Neural cell (in vitro differentiated cells): Measurements from ENCODE around the gene SLC12A3. TPM values are rescaled to one million over a fixed set of nuclear protein-coding genes. Genes with fewer than 3 reads are reported as not detected.

ENCODE experiments used
- H2AFZ ChIP-seq: fragments of 200-600, 300-800 bp; sonication (generic), shearing (Covaris generic); 2 replicates; pipeline ENCODE4 v1.6.0; 2014; ENCODE audit warnings: low read depth, mild to moderate bottlenecking, antibody characterized with exemption, low read length, moderate library complexity
- H3F3A ChIP-seq: fragments of 200-600 bp; shearing (Covaris generic); 2 replicates; pipeline ENCODE4 v1.6.1; 2016; ENCODE audit warnings: mild to moderate bottlenecking, moderate library complexity, mixed read lengths, antibody characterized with exemption, low read length; ENCODE audit not compliant: insufficient read depth, poor library complexity, severe bottlenecking
- H3K27ac ChIP-seq: fragments of 200-600, 300-800 bp; sonication (generic), shearing (Covaris generic); 2 replicates; pipeline ENCODE4 v1.5.1; 2014; ENCODE audit warnings: mild to moderate bottlenecking, low read length, moderate library complexity
- H3K27me3 ChIP-seq: fragments of 300-800, 200-600 bp; sonication (generic), shearing (Covaris generic); 2 replicates; pipeline ENCODE4 v1.6.0; 2014; ENCODE audit warnings: mild to moderate bottlenecking, low read depth, low read length, moderate library complexity; ENCODE audit not compliant: insufficient read depth
- H3K36me3 ChIP-seq: fragments of 300-800, 200-600 bp; sonication (generic), shearing (Covaris generic); 2 replicates; pipeline ENCODE4 v1.5.1; 2014; ENCODE audit warnings: mild to moderate bottlenecking, antibody characterized with exemption, low read length, moderate library complexity; ENCODE audit not compliant: insufficient read depth
- H3K4me2 ChIP-seq: fragments of 300-800, 200-600 bp; sonication (generic), shearing (Covaris generic); 2 replicates; pipeline ENCODE4 v1.6.0; 2014; ENCODE audit warnings: mild to moderate bottlenecking, low read length
- H3K4me3 ChIP-seq: fragments of 300-800, 200-600 bp; sonication (generic), shearing (Covaris generic); 2 replicates; pipeline ENCODE4 v1.5.1; 2014; ENCODE audit warnings: mild to moderate bottlenecking, low read length, moderate library complexity
- H3K79me2 ChIP-seq: fragments of 200-600 bp; shearing (Covaris generic); replicated peaks from 2 replicates; pipeline ENCODE4 v1.6.0; 2014; ENCODE audit warnings: mild to moderate bottlenecking, low read length, moderate library complexity; ENCODE audit not compliant: insufficient read depth
- H3K9ac ChIP-seq: fragments of 300-800, 200-600 bp; sonication (generic), shearing (Covaris generic); 2 replicates; pipeline ENCODE4 v1.6.1; 2016; ENCODE audit warnings: mild to moderate bottlenecking, low read length, mixed read lengths
- H3K9me2 ChIP-seq: fragments of 200-600 bp; shearing (Covaris generic); 2 replicates; pipeline ENCODE4 v1.6.1; 2016; ENCODE audit warnings: mild to moderate bottlenecking, low read length, mixed read lengths; ENCODE audit not compliant: insufficient read depth
- H3K9me3 ChIP-seq: fragments of 200-600, 300-800 bp; sonication (generic), shearing (Covaris generic); 2 replicates; pipeline ENCODE4 v1.6.1; 2016; ENCODE audit warnings: mild to moderate bottlenecking, mixed run types, low read length, moderate library complexity, mixed read lengths
- H4K20me1 ChIP-seq: fragments of 200-600 bp; shearing (Covaris generic); 2 replicates; pipeline ENCODE4 v1.6.1; 2016; ENCODE audit warnings: mild to moderate bottlenecking, mixed run types; ENCODE audit not compliant: insufficient read depth
- CTCF ChIP-seq: fragments of 450-650 bp; IDR thresholded peaks from 2 replicates; pipeline ENCODE4 v1.5.1; 2014; ENCODE audit warnings: antibody characterized with exemption, mild to moderate bottlenecking, moderate library complexity; ENCODE audit not compliant: poor library complexity, severe bottlenecking
- EP300 ChIP-seq: fragments of 450-650 bp; conservative IDR thresholded peaks from 2 replicates; pipeline ENCODE4 v1.6.1; 2014; ENCODE audit warnings: antibody characterized with exemption, mild to moderate bottlenecking, moderate library complexity; ENCODE audit not compliant: poor library complexity, severe bottlenecking
- EZH2 ChIP-seq: fragments of 200-600, 300-800 bp; shearing (Covaris generic), sonication (generic); IDR thresholded peaks from 2 replicates; pipeline ENCODE4 v1.6.1; 2014; ENCODE audit warnings: antibody characterized with exemption, low read length, borderline replicate concordance, mild to moderate bottlenecking; ENCODE audit not compliant: insufficient read depth, poor library complexity, severe bottlenecking
- MXI1 ChIP-seq: fragments of 450-650 bp; conservative IDR thresholded peaks from 2 replicates; pipeline ENCODE4 v1.6.1; 2014; ENCODE audit warnings: antibody characterized with exemption, mild to moderate bottlenecking; ENCODE audit not compliant: poor library complexity, severe bottlenecking
- POLR2AphosphoS5 ChIP-seq: IDR thresholded peaks from 2 replicates; pipeline ENCODE4 v1.6.1; 2012
- RAD21 ChIP-seq: fragments of 450-650 bp; conservative IDR thresholded peaks from 2 replicates; pipeline ENCODE4 v1.6.1; 2014; ENCODE audit warnings: antibody characterized with exemption, mild to moderate bottlenecking, moderate library complexity
- REST ChIP-seq: IDR thresholded peaks from 2 replicates; pipeline ENCODE4 v1.6.1; 2012; ENCODE audit warnings: borderline replicate concordance
- SMC3 ChIP-seq: fragments of 450-650 bp; conservative IDR thresholded peaks from 2 replicates; pipeline ENCODE4 v1.6.1; 2014; ENCODE audit warnings: antibody characterized with exemption, mild to moderate bottlenecking, moderate library complexity; ENCODE audit not compliant: poor library complexity
- TAF1 ChIP-seq: IDR thresholded peaks from 2 replicates; pipeline ENCODE4 v1.6.1; 2012; ENCODE audit warnings: low read depth
- polyA plus RNA-seq: library from polyadenylated mRNA; depleted of rRNA; stranded (reverse); fragments of >200 nt; gene quantifications from 2 replicates; pipeline ENCODE4 v1.2.3, GENCODE V29; 2014

The SLC12A3 gene
- polyA plus RNA-seq, 1 donor from 2014 or later: 0.09 TPM

- no peaks in the 10 kb centered on the region for H3K27me3 ChIP-seq
- H3K36me3 ChIP-seq: peaks cover 4% of the 10 kb centered on the region
- no peaks in the 10 kb centered on the region for H3K9me2 ChIP-seq
- peaks cover 24% of the 10 kb centered on the region for H3K79me2 ChIP-seq
- H3K9ac ChIP-seq: no peak overlapping the region
- no peaks in the 10 kb centered on the region for H4K20me1 ChIP-seq
- TF ChIP-seq RAD21 (no peak), CTCF (no peak), POLR2AphosphoS5 (no peak), EP300 (no peak), MXI1 (no peak), EZH2 (no peak), SMC3 (no peak), REST (no peak), TAF1 (no peak)
- H3K27ac ChIP-seq: no peak overlapping the region
- H3K4me3 ChIP-seq: peak overlapping the region; percentile 42
- H2AFZ ChIP-seq: no peak overlapping the region
- H3F3A ChIP-seq: no peaks in the 10 kb centered on the region
- H3K9me3 ChIP-seq: no peaks in the 10 kb centered on the region
- H3K4me2 ChIP-seq: no peak overlapping the region
Measured at GRCh38 chr16:56935201-56935600, 70.2 kb downstream of the SLC12A3 start.

GRCh38 chr16:56936491-56936890, 71.5 kb downstream of the SLC12A3 start:
- no peaks in the 10 kb centered on the region for H3K9me2 ChIP-seq
- H4K20me1 ChIP-seq: no peaks in the 10 kb centered on the region
- peak overlapping the region; percentile 6 for H3K9ac ChIP-seq
- H3F3A ChIP-seq: no peaks in the 10 kb centered on the region
- H3K79me2 ChIP-seq: peaks cover 24% of the 10 kb centered on the region
- no peak overlapping the region for H2AFZ ChIP-seq
- peak overlapping the region; percentile 12 for H3K4me2 ChIP-seq
- no peaks in the 10 kb centered on the region for H3K27me3 ChIP-seq
- no peaks in the 10 kb centered on the region for H3K9me3 ChIP-seq
- H3K36me3 ChIP-seq: peaks cover 4% of the 10 kb centered on the region
- H3K27ac ChIP-seq: no peak overlapping the region
- TF ChIP-seq REST (no peak), CTCF (no peak), POLR2AphosphoS5 (no peak), EP300 (no peak)
- peak overlapping the region; percentile 26 for H3K4me3 ChIP-seq
